HG02970 (cell line): ENCODE data around the gene DNAJC19.
"Not testable (repeated sequence)": the region's sequence is repeated elsewhere in the genome, so short reads cannot be mapped to it uniquely, and the experiment has no call there.

Source experiments
- ATAC-seq: cut with Tn5 transposase; IDR thresholded peaks from one replicate; pipeline ENCODE4 v1.9.1; 2021; ENCODE audit warnings: mild to moderate bottlenecking, moderate library complexity, moderate number of reproducible peaks; ENCODE audit not compliant: unreplicated experiment, low FRiP score

The DNAJC19 gene

DNA sequence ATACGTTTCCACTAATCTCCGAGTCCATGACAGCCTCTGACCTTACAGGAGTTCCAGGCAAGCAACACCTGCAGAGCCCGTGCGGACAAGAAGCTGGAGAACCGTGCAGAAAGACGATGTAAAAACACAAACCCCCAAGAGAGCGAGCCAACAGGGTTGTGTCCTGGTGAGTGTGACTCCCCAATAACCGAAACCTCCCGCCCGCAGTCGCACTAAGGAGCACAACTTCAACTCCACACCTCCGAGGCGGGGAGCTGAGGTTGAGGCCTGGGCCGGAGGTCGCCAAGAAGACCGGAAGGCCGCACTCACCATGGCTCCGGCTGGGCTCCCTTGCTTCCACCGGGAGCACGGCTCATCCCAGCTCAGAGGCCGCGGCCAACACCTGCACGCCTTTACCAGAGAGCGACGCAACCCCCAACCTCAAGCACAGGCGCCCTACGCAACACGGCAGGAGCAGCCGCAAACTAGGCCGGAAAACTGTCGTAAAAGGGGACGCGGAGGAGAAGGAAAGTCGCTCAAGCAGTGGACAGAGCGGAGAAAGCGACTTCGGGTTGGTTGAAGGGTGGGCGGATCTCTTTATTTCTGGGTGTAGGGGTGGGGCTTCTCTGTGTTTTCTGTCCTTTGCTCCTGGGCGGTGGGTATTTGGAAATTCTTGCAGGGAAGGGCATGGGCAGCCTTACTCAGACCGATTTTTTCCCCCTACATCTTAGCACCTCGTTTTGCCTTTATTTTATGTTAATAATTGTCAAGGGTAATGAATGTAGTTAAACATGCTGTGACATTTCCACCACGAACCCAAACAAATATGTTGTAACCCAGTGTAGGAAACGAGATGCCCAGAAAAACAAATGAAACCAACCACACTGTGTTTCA lies at the start of gene DNAJC19:
Gene DNAJC19 (minus strand): TSS at position 446 of the 873 bp plus-strand sequence. CDS start 134 bp downstream, at position 312.
- ATAC-seq = peak; percentile 95

DNA sequence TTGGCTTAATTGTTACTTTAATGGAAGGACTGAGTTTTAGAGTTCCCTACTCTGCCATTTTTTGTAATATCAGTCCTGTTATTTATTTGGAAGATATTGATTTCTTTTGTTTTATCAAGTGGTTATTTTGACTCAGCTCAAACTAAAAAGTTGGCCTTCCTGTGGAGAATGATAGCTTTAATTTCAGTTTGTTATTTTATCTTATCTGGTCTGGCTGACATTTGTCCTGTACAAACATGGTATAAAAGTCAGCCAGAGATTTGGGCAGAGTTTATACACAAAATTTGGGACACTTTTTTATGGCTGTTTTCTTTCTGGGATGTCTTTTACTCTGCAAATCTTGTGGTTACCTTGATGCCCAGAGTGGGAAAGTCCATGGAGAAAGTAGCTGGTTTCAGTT lies 41.4 kb upstream of the DNAJC19 start:
- no peak for ATAC-seq

- ATAC-seq = no peak
Measured at GRCh38 chr3:181025204-181025603, 35.7 kb upstream of the DNAJC19 start.

DNA sequence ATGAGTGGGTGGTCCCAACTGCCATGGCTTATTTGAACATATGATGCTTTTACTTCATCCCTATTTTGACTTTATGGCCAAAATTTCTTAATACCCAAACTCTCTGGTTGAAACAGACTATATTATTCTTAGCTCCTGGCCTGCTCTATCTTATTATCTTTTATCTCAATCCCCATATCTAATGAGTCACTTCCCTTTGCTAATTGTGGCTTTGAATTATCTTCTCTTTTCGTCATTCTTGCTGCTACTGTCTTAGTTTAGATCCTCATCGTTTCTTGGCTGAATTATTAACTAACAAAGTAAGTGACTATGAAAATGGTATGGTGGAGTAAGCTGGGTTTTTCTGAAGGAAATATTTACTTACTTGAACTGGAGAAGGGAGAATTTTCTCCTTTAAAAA lies 28.2 kb upstream of the DNAJC19 start:
- no peak for ATAC-seq

DNA sequence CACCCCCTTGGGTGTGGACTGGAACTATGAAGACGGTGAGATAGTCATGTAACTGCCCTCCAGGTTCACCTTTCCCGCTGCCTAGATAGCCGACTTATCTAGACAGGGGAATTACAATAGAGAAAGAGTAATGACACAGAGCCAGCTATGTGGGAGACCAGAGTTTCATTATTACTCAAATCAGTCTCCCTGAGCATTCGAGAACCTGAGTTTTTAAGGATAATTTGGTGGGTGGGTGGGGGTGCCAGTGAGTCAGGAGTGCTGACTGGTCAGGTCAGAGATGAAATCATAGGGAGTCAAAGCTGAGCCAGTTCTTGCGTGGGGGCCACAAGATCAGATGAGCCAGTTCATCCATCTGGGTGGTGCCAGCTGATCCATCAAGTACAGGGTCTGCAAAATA lies 19.7 kb upstream of the DNAJC19 start:
- ATAC-seq = no peak

GRCh38 chr3:181008796-181009195 lies 19.3 kb upstream of the DNAJC19 start:
- no peak for ATAC-seq

GRCh38 chr3:181007262-181007661 lies 17.7 kb upstream of the DNAJC19 start:
- no peak for ATAC-seq

- ATAC-seq = no peak
Measured at GRCh38 chr3:181006541-181006940, 17.0 kb upstream of the DNAJC19 start.

GRCh38 chr3:181003469-181003868 lies 13.9 kb upstream of the DNAJC19 start:
- not testable (repeated sequence) for ATAC-seq

GRCh38 chr3:181002331-181002730 lies 12.8 kb upstream of the DNAJC19 start:
- not testable (repeated sequence) for ATAC-seq

GRCh38 chr3:180996415-180996932 lies 6.9 kb upstream of the DNAJC19 start:
- ATAC-seq = no peak

GRCh38 chr3:180990505-180990904 lies 969 bp upstream of the DNAJC19 start:
- ATAC-seq = no peak

DNA sequence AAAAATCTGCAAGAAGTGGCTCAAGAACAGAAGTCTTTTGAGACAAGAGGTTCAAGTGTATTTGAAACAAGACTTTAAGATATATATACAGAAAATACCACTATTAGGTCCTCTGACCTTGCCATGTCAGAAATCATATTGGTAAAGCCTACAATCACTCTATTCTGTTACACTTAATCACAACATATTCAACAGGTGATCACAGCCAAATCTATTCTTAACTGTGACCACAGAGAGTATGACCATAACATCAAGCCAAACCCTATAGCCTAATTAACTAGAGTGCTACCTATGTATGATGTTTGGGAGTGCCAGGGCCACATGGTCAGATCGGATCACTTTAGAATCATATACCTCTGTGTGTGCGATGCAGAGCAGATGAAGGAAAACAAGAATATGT lies 2.2 kb downstream of the DNAJC19 start:
- no peak for ATAC-seq

DNA sequence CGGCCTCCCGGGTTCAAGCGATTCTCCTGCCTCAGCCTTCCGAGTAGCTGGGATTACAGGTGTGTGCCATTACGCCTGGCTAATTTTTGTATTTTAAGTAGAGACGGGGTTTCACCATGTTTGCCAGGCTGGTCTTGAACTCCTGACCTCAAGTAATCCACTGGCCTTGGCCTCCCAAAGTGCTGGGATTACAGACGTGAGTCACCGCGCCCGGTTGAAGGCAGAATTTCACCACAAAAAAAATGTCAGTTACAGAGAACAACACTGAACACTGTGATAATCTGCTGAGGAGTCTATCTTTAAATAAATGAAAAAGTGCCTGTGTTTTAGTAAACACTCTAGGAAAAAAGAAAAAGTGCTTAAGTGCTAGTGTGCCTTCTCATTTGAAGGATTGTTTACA lies 3.2 kb downstream of the DNAJC19 start:
- ATAC-seq = not testable (repeated sequence)

DNA sequence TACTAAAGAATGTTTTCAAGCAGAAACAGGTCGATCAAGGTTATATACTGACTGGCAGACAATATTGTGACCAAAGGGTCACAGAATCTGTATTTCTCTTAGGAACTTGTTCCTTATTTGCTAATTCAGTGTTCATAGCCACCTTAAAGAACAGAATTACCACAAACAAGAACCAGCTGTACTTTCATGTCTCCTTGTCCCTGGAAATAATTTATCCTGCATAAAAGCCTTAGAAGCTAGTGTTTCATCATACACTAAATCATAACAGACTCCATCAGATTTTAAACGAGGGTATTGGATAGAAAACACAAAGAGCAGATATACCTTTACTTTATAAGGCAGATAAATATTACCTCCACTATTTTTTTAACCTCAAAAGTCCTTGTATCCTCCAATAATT lies 6.4 kb downstream of the DNAJC19 start:
- ATAC-seq = no peak

DNA sequence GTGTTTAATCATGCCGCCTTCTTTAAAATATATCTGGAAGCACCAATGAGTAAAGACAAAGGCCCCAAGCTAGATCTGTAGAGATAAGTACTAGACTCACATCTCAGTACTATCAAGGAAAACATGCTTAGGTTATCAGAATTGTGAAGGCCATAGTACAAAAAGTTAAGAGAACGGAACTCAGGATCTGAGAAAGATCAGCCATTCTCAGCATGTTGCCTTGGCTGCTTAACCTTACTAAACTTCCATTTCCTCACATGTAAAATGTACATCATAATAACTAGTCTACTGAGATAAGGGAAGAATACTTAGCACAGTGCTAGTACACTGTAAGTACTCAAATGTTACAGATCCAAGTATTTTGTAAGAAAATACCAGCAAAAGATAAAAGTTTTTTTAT lies 7.6 kb downstream of the DNAJC19 start:
- no peak for ATAC-seq

- ATAC-seq = no peak
Measured at GRCh38 chr3:180980611-180981010, 8.9 kb downstream of the DNAJC19 start.

- ATAC-seq = no peak
Measured at GRCh38 chr3:180979961-180980360, 9.6 kb downstream of the DNAJC19 start.

DNA sequence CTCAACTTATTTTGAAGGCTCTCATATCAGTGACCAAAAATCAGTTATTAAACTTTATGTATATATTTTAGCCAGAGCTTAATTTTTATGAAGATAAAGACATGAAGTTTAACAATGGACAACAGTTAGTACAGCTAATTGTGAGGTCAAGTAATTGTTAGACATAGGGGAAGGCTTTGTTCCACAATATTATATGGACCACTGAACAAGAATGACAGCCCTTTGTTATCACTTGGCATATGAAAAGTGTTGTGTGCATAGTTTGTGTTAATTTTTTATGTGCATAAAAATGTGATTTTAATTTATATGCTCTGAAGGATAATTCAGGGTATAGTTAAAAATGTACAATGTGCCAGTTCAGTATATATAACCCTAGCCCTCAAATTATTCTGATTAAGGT lies 12.0 kb downstream of the DNAJC19 start:
- ATAC-seq = no peak

DNA sequence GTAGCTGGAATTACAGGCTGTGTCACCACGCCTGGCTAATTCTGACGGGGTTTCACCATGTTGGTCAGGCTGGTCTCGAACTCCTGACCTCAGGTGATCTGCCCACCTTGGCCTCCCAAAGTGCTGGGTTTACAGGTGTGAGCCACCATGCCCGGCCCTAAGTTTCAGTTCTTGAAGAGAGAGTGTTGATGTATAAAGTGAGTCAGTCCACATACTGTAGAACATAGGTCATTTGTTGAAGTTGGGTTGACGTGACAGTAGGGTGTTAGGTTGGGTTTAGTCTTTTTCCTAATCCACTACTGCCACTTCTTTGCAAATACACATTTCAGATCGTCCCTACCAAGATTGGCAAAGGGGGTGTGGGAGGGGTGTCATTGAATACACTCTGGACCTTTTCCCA lies 15.2 kb downstream of the DNAJC19 start:
- no peak for ATAC-seq

DNA sequence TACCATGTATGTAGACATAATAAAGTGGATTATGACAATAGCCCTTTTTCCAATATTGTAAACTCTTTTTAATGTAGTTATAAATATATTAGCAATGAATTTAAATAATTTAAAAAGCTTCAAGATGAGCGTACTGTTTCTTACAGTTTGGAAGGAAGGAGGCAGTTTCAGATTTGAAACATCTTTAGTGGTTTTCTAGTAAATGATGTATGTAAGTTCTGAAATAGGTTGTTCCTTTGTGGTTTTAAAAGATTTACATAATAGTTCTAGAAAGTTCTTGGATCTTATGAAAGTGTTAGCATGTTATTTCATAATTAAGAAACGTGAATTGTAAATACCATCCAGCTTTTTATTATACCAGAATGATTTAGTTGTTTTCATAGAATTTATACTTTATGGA lies 16.0 kb downstream of the DNAJC19 start:
- ATAC-seq = no peak

GRCh38 chr3:180970931-180971330 lies 18.6 kb downstream of the DNAJC19 start:
- ATAC-seq = no peak
